NT2/D1 (cell line): Measurements from ENCODE around the gene USF1.

ENCODE experiments used
- YY1 ChIP-seq: IDR thresholded peaks from 2 replicates; pipeline ENCODE4 v1.6.1; 2011; ENCODE audit not compliant: insufficient read length, insufficient read depth
- ZNF274 ChIP-seq: IDR thresholded peaks from 2 replicates; pipeline ENCODE4 v1.6.1; 2011; ENCODE audit warnings: mild to moderate bottlenecking, low read depth, low read length

DNA sequence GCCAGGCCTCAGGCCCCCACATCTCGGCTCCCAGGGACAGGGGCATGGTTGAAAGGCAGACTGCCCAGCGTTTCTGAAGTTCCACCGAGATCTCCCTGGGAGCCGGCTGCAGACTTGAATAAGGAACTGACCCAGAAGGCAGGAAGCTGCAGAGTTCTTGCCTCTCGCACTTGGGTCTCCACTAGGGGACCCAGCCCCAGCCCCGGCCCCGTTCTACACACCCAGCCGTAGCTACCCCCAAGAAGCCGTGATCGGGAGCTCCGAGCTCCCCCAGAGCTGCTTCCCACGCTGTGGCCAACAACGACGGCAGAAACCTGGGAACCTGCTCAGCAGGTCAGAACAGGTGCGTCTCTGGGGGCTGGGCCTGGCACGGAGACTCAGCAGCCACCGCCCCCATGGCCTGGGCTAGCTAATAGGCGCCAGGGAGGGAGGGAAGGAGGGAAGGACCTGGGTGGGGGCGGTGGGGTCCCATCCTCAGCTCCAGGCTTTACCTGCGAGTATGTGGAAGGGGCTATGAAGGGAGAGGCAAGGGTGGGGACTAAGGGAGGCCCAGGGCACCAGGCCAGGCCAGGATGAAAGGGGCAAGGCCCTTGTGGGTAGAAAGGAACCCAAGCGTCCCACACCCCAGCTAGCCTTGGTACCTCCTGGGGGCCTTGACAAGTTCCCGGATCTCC is 43.6 kb upstream of the USF1 start, which contains the start of gene NECTIN4:
- TF ChIP-seq YY1 (no peak), ZNF274 (no peak)
